ENCODE results near the gene ORM1.

DNA sequence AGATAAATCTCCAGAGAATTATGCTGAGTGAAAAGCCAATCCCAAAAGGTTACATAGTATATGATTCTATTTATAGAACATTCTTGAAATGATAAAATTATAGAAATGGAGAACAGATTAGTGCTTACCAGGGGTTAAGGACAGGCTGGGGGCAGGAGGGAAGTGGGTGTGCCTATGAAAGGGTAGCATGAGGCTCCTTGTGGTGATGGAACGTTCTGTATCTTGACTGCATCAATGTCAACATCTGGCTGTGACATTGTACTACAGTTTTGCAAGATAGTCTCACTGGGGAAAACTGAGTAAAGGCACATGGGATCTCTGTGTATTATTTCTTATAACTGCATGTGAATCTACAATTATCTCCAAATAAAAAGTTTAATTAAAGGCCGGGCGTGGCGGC lies 29.0 kb downstream of the ORM1 start:
- TF ChIP-seq EZH2 (IDR thresholded peaks at IDR 0.05; ENCODE audit: borderline replicate concordance, low read length) = no peak
- TF ChIP-seq, protein P1, sequence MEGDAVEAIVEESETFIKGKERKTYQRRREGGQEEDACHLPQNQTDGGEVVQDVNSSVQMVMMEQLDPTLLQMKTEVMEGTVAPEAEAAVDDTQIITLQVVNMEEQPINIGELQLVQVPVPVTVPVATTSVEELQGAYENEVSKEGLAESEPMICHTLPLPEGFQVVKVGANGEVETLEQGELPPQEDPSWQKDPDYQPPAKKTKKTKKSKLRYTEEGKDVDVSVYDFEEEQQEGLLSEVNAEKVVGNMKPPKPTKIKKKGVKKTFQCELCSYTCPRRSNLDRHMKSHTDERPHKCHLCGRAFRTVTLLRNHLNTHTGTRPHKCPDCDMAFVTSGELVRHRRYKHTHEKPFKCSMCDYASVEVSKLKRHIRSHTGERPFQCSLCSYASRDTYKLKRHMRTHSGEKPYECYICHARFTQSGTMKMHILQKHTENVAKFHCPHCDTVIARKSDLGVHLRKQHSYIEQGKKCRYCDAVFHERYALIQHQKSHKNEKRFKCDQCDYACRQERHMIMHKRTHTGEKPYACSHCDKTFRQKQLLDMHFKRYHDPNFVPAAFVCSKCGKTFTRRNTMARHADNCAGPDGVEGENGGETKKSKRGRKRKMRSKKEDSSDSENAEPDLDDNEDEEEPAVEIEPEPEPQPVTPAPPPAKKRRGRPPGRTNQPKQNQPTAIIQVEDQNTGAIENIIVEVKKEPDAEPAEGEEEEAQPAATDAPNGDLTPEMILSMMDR (IDR thresholded peaks at IDR 0.05; ENCODE audit: low read length) = no peak

All from OCI-LY1 (cell line).